NOMO-1 treated with DMSO at 0.1 percent for 48 hours (cell line): ENCODE results near the gene C3orf22.

ENCODE experiments used
- DNase-seq: peaks from one replicate; lab custom pipeline; 2025; ENCODE audit not compliant: unreplicated experiment; lab: John Stamatoyannopoulos, UW

C3orf22 gene

DNA sequence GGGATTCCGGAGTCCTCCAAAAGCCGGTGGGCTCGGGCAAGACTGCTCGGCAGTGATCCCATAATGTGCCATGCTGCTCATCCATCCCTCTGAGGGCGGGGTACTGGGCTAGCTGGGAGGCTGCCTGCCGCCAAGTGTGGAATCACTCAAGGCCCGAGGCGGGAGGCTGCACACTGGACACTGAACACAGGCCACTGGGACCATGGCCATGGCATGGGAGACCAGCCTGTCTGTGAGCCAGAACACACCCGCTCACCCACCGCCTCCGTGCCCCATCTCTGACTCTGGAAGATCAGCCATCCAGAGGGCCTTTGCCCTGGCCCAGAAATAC lies 1.4 kb downstream of the C3orf22 start:
- no peak for DNase-seq

DNA sequence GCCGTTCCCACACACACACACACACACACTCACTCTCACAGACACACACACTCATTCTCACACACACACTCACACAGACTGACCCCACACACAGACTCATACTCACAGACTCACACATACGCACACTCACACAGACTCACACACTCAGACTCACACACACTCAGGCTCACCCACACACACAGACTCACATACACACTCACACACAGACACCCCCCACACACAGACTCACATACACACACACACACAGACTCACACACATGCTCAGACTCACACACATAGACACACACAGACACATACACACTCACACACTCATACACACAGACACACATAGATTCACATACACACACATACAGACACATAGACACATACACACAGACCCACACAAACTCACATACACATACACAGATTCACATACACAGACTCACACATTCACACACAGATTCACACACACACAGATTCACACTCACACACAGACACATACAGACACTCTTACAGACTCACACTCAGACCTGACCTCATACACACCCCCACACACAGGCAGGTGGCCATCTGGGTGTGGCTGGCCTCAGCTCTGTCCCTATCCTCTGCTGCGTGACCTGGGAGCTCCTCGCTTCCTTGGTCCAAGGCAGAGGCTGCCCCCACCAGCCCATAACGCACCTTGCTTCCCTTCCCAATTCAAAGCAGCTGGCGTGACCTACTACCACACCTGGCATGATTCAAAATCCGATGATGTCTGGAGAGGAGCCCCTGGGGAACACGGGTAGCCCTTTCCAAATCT lies 1.9 kb downstream of the C3orf22 start:
- DNase-seq, result no peak

DNA sequence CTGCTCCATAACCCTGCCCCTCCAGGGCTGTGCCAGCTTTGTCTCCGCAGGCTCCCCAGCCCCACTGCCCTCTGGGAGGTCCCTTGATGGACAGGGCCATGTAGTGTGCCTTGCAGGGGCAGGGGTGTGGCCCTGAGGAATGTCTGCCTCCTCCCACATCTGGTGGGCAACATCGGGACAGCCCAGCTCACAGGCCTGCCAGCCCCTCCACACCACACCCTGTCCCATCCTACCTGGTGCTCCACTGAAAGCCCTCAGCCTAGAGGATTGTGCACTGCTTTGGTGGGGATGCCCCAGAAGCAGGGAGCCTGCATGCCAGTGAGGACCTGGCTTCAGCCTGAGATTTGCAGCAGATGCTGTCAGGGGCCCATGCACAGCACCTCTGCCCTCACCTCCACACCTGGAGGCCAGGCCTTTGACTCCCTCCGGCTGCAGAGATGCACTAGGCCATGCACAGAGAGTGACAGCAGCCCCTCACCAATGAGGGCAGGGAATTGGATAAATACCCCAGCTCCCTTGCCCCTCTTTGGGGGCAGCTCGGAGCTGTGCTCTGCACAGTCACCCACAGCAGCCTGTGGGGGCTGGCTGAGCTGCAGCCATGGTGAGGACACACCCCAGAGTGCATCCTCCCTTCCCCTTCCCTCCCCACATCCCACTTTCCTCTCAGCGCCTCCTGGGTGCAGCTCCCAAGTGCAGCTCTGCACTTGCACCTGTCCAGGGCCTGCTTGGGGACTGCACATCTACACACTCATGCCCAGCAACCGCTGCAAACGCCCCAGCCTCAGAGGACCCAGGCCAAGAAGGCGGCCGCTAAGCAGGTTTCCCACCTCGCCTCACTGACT lies 2.7 kb downstream of the C3orf22 start:
- DNase-seq, result no peak

DNA sequence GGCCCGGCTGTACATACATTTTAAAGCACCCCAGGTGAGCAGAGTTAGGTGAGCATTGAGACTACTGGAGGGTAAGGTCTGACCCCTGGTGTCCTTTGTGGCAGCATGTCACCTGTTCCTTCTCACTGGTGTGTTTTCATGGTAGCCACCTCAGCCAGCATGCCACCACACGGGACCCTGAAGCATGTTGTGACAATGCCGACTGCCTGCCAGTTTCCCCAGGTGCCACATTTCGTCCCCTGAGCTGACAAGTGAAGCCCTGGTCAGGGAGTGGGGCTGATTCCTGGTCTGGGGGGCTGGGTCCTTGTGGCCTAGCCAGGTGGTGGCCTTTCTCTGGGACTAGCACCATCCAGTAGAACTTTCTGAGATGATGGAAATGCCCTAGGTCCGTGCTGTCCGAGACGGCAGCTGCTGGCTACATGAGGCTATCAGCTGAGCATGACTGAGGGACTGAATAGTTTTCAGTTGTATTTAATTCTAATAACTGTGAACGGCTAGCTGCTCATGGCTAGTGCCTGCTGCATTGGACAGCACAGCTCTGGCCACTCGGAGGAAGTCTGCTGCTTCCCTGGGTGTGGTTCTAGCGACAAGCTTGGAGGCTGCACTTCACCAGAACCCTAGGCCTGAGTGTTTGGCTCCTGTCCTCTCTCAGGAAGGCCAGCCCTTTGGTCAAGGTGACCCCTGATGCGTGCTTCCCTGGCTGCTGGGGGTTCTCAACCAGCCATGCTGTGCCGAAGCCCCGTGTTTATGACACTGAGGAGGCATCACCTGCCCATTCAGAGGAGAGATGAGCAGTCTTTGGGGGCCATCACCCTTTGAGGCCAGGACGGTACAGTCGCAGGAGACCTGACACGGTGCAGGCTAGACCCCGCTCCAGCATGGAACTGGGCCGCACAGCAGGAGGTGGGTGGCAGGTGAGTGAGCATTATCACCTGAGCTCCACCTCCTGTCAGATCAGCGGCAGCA lies 3.9 kb downstream of the C3orf22 start:
- DNase-seq, result no peak

GRCh38 chr3:126553284-126554084 lies 5.2 kb downstream of the C3orf22 start:
- no peak for DNase-seq

DNA sequence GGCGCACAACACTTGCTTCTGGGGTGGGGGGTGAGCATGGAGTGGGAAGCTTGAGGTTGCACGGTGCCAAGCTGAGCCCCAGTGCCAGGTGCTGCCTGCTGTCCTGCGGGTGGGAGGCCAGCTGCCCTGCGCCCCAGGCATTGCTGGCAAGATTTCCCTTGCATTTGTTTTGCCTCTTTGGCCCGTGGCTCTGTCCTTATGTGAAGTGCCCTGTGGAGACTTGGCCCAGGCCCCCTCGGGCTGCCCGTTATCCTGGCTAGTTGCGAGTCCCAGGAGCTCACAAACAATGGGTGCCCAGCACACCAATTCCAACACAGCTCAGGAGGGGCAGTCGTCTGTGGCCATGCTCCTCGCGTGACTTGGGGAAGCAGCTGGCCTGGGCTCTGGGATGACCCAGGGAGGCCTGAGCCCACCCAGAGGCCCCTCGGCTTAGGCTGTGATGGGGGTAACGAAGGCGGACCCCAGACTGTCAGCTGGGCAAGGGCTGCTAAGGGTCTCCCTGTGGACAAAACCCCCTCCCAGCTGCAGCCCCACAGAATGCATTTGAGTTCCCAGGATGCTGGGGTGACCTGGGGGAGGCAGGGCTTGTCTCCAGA lies 5.9 kb downstream of the C3orf22 start:
- DNase-seq, result no peak

DNA sequence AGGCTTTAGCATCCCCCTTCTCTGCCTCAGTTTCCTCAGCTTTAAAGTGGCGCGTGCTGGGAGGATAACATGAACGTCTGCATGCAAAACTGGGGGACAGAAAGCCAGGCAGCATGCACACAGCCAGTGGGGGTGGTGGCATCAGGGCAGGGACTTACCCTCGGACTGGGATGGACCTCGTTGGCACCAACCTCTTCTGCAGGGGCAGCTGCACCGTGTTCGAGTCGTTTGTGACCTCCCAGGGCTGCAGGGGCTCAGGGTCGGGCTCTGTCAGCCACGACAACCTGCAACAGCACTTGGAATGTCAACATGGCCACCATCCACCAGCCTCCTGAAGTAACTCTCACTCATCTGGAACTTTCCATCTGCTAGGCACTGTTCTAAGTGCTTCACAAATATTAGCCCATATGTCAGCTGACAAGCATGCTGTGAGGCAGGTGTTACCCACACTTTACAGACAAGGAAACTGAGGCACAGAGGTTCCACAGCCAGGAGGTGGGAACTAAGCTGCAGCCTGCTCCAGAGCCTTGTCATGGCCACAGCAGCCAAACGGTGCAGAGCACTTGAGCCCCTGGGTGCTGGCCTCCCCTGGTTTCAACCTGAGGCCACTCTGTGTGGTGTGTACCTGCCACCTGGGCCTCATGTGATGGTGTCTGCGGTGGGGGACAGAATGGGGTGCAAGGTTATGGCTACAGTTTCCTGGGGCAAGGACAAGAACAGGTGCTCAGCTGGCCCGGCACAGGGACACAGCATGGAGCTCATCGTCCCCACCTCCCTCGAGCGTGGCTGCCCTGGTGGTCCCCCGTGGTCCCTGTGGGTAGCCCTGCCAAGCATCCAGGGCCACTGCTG lies 6.7 kb downstream of the C3orf22 start:
- DNase-seq, result no peak

DNA sequence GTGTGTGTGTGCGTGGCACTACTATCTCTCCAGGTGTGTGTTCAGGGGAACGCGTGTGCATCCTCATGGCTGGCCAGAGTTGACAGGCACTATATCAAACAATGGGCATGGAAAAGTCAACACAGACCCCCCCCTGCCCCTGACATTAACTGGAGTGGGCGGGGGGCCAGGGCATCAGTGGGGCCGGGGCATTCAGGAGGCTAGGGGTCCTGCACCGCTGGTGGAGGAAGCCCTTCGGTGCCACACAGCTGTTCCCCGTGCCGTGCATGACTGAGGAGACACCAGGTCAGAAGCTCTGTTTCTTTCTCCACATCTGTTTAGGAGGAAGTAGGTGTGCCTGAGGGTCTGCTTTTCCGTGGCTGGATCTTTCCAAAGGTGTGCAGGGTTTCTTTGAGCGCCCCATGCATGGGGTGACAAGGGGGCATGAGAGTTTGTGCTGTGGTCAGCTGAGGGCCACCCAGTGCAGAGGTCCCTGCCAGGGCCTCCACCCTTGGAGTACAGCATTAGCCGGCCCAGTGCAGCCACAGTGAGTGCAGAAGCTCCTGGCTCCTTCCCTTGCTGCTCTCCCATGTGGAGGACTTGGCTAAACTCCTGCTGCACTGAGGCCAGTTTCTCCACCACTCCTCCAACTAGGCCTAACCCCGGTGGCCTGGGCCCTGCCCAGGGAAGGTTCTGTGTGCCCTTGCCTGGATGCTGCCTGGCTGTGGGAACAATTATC lies 7.5 kb downstream of the C3orf22 start:
- no peak for DNase-seq

DNA sequence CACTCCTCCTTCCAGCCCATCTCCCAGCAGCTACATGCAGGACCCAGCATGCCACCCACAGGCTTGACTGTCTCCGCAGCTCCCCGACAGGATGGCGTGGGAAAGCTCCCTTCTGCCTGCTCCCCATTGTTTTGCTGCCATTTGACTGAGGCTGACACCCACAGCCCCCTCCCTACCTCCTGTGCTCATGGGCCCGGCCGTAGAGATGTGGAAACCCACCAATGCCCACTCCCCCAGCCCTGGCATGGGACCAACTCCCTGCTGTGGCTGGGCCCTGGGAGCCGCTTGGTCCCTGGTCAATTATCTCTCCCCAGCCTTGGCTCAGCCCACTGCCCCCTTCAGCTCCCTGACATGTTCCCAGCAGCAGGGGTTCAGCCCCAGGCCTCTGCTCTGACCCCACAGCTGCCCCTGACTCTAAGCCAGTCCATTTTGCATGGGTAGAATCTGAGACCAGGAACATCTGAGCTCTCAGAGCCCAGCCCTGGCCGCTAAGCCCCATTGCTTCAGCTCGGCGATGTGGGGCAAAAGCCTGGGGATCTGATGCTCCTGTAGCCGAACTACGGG lies 8.2 kb downstream of the C3orf22 start:
- DNase-seq, result no peak

DNA sequence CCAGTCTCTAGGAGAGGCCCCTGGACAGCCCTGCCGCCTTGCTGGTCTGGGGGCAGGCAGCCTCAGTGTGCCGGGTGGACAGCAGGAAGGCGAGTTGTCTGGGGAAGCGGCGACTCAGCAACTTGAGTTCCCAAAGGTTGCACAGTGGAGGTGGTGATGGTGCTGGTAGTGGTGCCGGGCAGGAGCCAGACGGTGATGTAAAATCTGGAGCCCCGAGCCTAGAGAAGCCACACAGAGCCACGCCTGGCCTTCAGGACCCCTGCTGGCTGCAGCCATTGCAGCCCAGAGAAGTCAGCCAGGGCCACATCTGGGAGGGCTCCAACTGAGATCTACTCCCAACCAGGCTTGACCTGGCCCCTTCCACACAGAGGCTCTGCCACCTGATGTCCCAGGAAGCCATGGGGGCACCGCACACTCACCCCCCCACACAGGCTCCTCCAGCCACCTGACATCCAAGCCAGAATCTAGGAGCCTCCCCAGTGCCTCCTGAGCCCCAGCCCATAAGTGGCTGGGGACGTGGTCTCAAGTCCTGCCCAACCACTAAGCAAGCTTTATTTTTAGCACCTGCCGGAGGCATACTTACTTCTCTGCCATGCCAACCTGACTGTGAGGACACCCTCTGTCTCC lies 8.8 kb downstream of the C3orf22 start:
- no peak for DNase-seq

GRCh38 chr3:126548556-126549466 lies 9.9 kb downstream of the C3orf22 start:
- no peak for DNase-seq

- DNase-seq, result no peak
These were observed 11.0 kb downstream of the C3orf22 start for GRCh38 chr3:126547721-126548120.

DNA sequence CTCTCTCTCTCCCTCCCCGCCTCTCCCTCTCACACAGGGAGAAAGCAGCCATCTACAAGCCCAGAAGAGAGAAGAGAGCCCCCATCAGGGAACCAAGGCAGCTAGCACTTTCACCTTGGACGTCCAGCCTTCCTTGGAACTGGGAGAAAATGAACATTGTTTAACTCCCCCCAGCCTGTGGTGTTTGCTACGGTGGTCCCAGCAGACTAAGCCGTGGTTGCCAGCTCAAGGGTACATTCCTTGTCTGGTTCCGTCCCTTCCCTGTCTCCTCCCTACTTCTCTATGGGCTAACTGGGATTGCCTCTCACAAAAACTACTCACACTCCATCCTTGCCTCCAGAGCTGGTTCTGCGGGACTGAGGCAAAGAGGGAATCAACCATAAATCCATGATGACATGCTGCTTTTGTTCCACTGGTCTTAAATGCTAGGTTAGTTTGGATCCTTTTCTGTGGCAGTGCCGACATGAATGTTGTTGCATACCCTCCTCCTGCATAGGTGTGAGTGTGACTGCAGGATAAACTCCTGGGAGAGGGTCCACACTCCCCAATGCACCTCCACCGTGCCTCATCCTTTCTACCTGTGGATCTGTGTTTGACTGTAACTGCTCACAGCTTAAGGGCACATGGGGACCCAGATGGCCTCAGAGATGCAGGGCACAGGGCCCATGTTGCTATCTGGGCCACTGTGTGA lies 12.0 kb downstream of the C3orf22 start:
- no peak for DNase-seq

- DNase-seq, result no peak
These were observed 12.7 kb downstream of the C3orf22 start for GRCh38 chr3:126546013-126546412.

DNA sequence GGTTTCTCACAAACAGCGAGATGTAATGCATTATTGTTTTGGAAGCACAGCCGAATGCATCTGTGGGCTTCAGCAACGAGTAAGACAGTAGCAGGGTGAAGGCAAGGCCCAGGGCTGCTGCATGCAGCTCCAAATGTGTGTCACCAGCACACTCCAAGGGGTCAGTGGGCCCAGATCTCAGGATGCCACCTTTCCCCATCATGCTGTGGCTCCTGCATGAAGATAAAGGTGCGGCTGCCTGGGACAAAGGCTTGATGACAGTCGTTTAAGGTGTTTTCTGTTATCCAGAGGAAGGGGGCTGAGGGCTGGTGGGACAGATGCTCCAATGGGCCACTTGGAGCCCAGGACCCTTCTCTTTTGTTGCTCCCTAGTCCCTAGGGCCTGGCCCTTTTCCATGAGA lies 13.2 kb downstream of the C3orf22 start:
- no peak for DNase-seq

- DNase-seq, result no peak
These were observed 14.0 kb downstream of the C3orf22 start for GRCh38 chr3:126544596-126545281.
